Panc1 (cell line): Measurements from ENCODE around the gene ATXN1.

Experiments used
- CTCF ChIP-seq: fragments of 450-650 bp; IDR thresholded peaks from 2 replicates; pipeline ENCODE4 v1.5.1; 2017; ENCODE audit warnings: mild to moderate bottlenecking
- POLR2AphosphoS5 ChIP-seq: IDR thresholded peaks from 2 replicates; pipeline ENCODE4 v1.6.1; 2012; ENCODE audit warnings: mild to moderate bottlenecking, low read depth, low read length, moderate library complexity
- REST ChIP-seq, 2 experiments: IDR thresholded peaks; 2 replicates each; pipeline ENCODE4 v1.6.1; 2011 to 2012; ENCODE audit warnings: low read depth in 2 of 2, control low read depth in 1 of 2, low read length in 1 of 2, mild to moderate bottlenecking in 1 of 2, moderate library complexity in 1 of 2; ENCODE audit not compliant: insufficient read depth in 1 of 2

- TF ChIP-seq CTCF = no peak
- no peak for TF ChIP-seq REST (IDR thresholded peaks at IDR 0.05; ENCODE audit: insufficient read depth in 1 of 2, low read depth in 2 of 2, low read length in 1 of 2)
- TF ChIP-seq POLR2AphosphoS5 = no peak
Measured at GRCh38 chr6:16402581-16402900, 358.7 kb downstream of the ATXN1 start.
